DMS 273 treated with DMSO at 0.1 percent for 48 hours (cell line): ENCODE data around the gene SLC4A5.
"Not testable (repeated sequence)": the region's sequence is repeated elsewhere in the genome, so short reads cannot be mapped to it uniquely, and the experiment has no call there.

Experiments used
- DNase-seq: peaks from one replicate; lab custom pipeline; 2025; lab: John Stamatoyannopoulos, UW

The SLC4A5 gene

GRCh38 chr2:74367789-74368188, 24.6 kb upstream of the SLC4A5 start:
- no peak for DNase-seq

GRCh38 chr2:74366036-74366435, 22.8 kb upstream of the SLC4A5 start:
- DNase-seq, result no peak

- no peak for DNase-seq
Observed at GRCh38 chr2:74364533-74365505, 21.6 kb upstream of the SLC4A5 start.

GRCh38 chr2:74361327-74361726, 18.1 kb upstream of the SLC4A5 start:
- DNase-seq, result no peak

GRCh38 chr2:74357627-74358026, 14.4 kb upstream of the SLC4A5 start:
- no peak for DNase-seq

- no peak for DNase-seq
Observed at GRCh38 chr2:74349889-74350288, 6.7 kb upstream of the SLC4A5 start.

- DNase-seq, result no peak
Observed at GRCh38 chr2:74347742-74348141, 4.5 kb upstream of the SLC4A5 start.

- no peak for DNase-seq
Observed at GRCh38 chr2:74347303-74347702, 4.1 kb upstream of the SLC4A5 start.

- no peak for DNase-seq
Observed at GRCh38 chr2:74345272-74345943, 2.2 kb upstream of the SLC4A5 start.

- not testable (repeated sequence) for DNase-seq
Observed at GRCh38 chr2:74336227-74336626, 7.0 kb downstream of the SLC4A5 start.

GRCh38 chr2:74334931-74335333, 8.3 kb downstream of the SLC4A5 start:
- peak; percentile 20 for DNase-seq

- no peak for DNase-seq
Observed at GRCh38 chr2:74333896-74334586, 9.2 kb downstream of the SLC4A5 start.

GRCh38 chr2:74333175-74333574, 10.0 kb downstream of the SLC4A5 start:
- DNase-seq, result peak; percentile 10

- no peak for DNase-seq
Observed at GRCh38 chr2:74332550-74333174, 10.6 kb downstream of the SLC4A5 start.

GRCh38 chr2:74328573-74328972, 14.6 kb downstream of the SLC4A5 start:
- DNase-seq, result no peak

GRCh38 chr2:74328074-74328473, 15.1 kb downstream of the SLC4A5 start:
- DNase-seq, result no peak

- no peak for DNase-seq
Observed at GRCh38 chr2:74327627-74328026, 15.6 kb downstream of the SLC4A5 start.

- DNase-seq, result no peak
Observed at GRCh38 chr2:74327199-74327598, 16.0 kb downstream of the SLC4A5 start.

GRCh38 chr2:74325815-74326214, 17.4 kb downstream of the SLC4A5 start:
- no peak for DNase-seq

- DNase-seq, result no peak
Observed at GRCh38 chr2:74321737-74322136, 21.5 kb downstream of the SLC4A5 start.

- DNase-seq, result peak; percentile 17
Observed at GRCh38 chr2:74317701-74318100, 25.5 kb downstream of the SLC4A5 start.
